Keratinocyte (primary cell): ENCODE results near the gene IGF2BP2. TPM values are rescaled to one million over a fixed set of nuclear protein-coding genes. Genes with fewer than 3 reads are reported as not detected.

Experiments
- DNase-seq: peaks from one replicate; pipeline ENCODE4 v3.0.0-alpha.2; 2011; ENCODE audit warnings: low read depth, missing footprints, low spot score
- FAIRE-seq: peaks from 2 replicates; lab custom pipeline; 2011; peaks lifted over from hg19 to GRCh38; lab: Jason Lieb, UNC
- H2AFZ ChIP-seq: 2 replicates; pipeline ENCODE4 v1.6.0; 2012; ENCODE audit warnings: low read length, control low read depth, inconsistent platforms; ENCODE audit not compliant: control insufficient read depth
- H3K27ac ChIP-seq: 2 replicates; pipeline ENCODE4 v1.5.1; 2011; ENCODE audit warnings: low read length; ENCODE audit not compliant: control insufficient read depth, insufficient read depth
- H3K27me3 ChIP-seq: 3 replicates; pipeline ENCODE4 v1.6.0; 2011; ENCODE audit warnings: low read length; ENCODE audit not compliant: control insufficient read depth, insufficient read depth; ENCODE audit errors: extremely low read depth
- H3K36me3 ChIP-seq, 2 experiments: 2 replicates in 1 of 2; 3 replicates in 1 of 2; pipeline ENCODE4 v1.5.1; 2011; ENCODE audit warnings: low read length in 2 of 2, mild to moderate bottlenecking in 1 of 2; ENCODE audit not compliant: control insufficient read depth in 2 of 2, insufficient read depth in 2 of 2; ENCODE audit errors: extremely low read depth in 1 of 2
- H3K4me1 ChIP-seq: 3 replicates; pipeline ENCODE4 v1.5.1; 2011; ENCODE audit warnings: low read length; ENCODE audit not compliant: control insufficient read depth, insufficient read depth; ENCODE audit errors: extremely low read depth
- H3K4me2 ChIP-seq: 3 replicates; pipeline ENCODE4 v1.6.0; 2011; ENCODE audit warnings: low read depth, low read length; ENCODE audit not compliant: control insufficient read depth, insufficient read depth; ENCODE audit errors: extremely low read depth
- H3K4me3 ChIP-seq, 3 experiments: fragments of 200-600 bp in 1 of 3; sonication (generic) in 1 of 3; 2 replicates in 2 of 3; 3 replicates in 1 of 3; pipeline ENCODE4 v1.5.1; 2011 to 2016; ENCODE audit warnings: low read length in 3 of 3, mild to moderate bottlenecking in 3 of 3, control low read depth in 2 of 3, inconsistent platforms in 1 of 3, low read depth in 1 of 3, mixed read lengths in 1 of 3, mixed run types in 1 of 3, moderate library complexity in 1 of 3; ENCODE audit not compliant: control insufficient read depth in 2 of 3, insufficient read depth in 2 of 3; ENCODE audit errors: extremely low read depth in 1 of 3
- H3K79me2 ChIP-seq: 2 replicates; pipeline ENCODE4 v1.6.0; 2012; ENCODE audit warnings: low read length; ENCODE audit not compliant: control insufficient read depth, insufficient read depth
- H3K9ac ChIP-seq: 3 replicates; pipeline ENCODE4 v1.6.0; 2011; ENCODE audit warnings: low read length; ENCODE audit not compliant: control insufficient read depth, insufficient read depth; ENCODE audit errors: extremely low read depth
- H3K9me1 ChIP-seq: 3 replicates; pipeline ENCODE4 v1.6.0; 2011; ENCODE audit warnings: low read length; ENCODE audit not compliant: control insufficient read depth, insufficient read depth; ENCODE audit errors: extremely low read depth
- H3K9me3 ChIP-seq: 2 replicates; pipeline ENCODE4 v1.5.1; 2012; ENCODE audit warnings: low read depth, low read length; ENCODE audit not compliant: control insufficient read depth
- H4K20me1 ChIP-seq: 3 replicates; pipeline ENCODE4 v1.6.0; 2011; ENCODE audit warnings: low read length; ENCODE audit not compliant: control insufficient read depth, insufficient read depth; ENCODE audit errors: extremely low read depth
- EZH2 ChIP-seq: IDR thresholded peaks from one replicate; pipeline ENCODE4 v1.6.1; 2012; ENCODE audit warnings: inconsistent platforms, mild to moderate bottlenecking, low read length, moderate library complexity
- dilution Hi-C: fragments of 300-500 bp; cut with MboI; formaldehyde crosslinking; loops from one replicate; pipeline ENCODE4 v1.7.0; 2020; ENCODE audit warnings: low sequenced_read_pairs; ENCODE audit not compliant: extremely low pct_ligation_motif_present
- polyA plus RNA-seq, 5 experiments: library from polyadenylated mRNA; depleted of rRNA in 3 of 5; stranded (reverse) in 3 of 5; stranded (forward) in 1 of 5; unstranded in 1 of 5; fragments of >200 nt; gene quantifications; 1 replicate in 1 of 5; 2 replicates in 3 of 5; 3 replicates in 1 of 5; pipeline versions ENCODE4 v1.2.1 to v1.2.3, GENCODE V29; 2011 to 2012; ENCODE audit warnings: missing spikeins in 2 of 5, low read depth in 1 of 5, low replicate concordance in 1 of 5
- TF ChIP-seq, protein P1 (sequence below), 3 experiments: IDR thresholded peaks in 1 of 3; conservative IDR thresholded peaks in 1 of 3; optimal IDR thresholded peaks in 1 of 3; 2 replicates in 2 of 3; 3 replicates in 1 of 3; pipeline versions ENCODE3 to v1.5.1; 2011; ENCODE audit warnings: low read length in 3 of 3, mild to moderate bottlenecking in 3 of 3, moderate library complexity in 2 of 3, control low read depth in 1 of 3, inconsistent platforms in 1 of 3; ENCODE audit not compliant: insufficient read depth in 2 of 3; ENCODE audit errors: extremely low read depth in 1 of 3

The IGF2BP2 gene
- polyA plus RNA-seq, 1 donor (not counting 4 experiments of a cell fraction or from before 2014, with no cell fraction given) = 21.2 TPM

DNA sequence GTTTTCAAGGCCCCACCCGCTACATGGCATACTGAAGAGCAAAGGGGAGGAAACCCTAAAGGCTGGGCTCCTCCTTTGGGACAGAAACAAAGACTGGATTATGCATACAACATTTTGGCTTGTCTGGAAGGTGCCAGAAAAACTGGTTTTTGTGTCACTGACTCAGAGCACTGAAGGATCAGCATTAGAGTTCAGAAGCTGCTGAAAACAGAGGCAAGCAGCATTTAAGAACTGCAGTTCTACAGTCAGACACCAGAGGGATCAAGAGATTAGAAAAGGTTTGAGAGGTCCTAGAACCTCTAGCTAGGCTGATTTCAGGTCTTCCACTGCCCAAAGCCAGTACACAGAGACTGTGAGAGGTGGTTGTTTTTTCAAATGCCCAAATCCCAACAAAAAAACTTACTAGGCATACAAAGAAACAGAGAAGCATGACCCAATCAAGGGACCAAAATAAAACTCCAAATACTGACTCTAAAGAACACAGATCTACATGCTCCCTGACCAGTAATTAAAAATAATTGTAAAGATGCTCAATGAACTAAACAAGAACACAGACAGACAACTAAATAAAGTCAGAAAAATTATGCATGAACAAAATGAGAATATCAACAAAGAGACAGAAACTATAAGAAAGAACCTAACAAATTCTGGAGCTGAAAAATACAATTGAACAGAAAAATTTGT, 147.6 kb downstream of the IGF2BP2 start:
- peak; percentile 98 for FAIRE-seq

DNA sequence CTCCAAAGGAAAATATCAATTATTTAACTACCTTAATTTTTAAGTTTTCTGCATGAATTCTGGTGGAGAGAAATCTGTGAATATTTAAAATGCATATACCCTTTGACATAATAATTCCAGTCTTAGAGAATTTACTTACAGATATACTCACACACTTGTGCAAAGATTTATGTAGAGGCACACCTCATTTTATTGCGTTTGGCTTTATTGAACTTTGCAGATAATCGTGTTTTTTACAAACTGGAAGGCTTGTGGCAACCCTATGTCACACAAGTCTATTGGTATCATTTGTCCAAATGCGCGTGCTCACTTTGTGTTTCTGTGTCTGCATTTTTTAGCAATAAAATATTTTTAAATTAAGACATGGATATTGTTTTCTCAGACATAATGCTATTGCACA, 157.3 kb downstream of the IGF2BP2 start:
- Histone ChIP-seq H3K9ac (no peak overlapping the region), H3K4me1 (no peaks in the 10 kb centered on the region), H3K36me3 (peaks cover 22 to 40% of the 10 kb centered on the region in 2 experiments), H3K79me2 (peaks cover 2% of the 10 kb centered on the region), H3K9me3 (no peaks in the 10 kb centered on the region), H3K9me1 (no peaks in the 10 kb centered on the region), H3K27me3 (no peaks in the 10 kb centered on the region), H3K4me3 (no peak overlapping the region), H4K20me1 (no peaks in the 10 kb centered on the region), H3K4me2 (no peak overlapping the region), H2AFZ (no peak overlapping the region), H3K27ac (no peak overlapping the region)
- TF ChIP-seq EZH2 = no peak
- TF ChIP-seq, protein P1, sequence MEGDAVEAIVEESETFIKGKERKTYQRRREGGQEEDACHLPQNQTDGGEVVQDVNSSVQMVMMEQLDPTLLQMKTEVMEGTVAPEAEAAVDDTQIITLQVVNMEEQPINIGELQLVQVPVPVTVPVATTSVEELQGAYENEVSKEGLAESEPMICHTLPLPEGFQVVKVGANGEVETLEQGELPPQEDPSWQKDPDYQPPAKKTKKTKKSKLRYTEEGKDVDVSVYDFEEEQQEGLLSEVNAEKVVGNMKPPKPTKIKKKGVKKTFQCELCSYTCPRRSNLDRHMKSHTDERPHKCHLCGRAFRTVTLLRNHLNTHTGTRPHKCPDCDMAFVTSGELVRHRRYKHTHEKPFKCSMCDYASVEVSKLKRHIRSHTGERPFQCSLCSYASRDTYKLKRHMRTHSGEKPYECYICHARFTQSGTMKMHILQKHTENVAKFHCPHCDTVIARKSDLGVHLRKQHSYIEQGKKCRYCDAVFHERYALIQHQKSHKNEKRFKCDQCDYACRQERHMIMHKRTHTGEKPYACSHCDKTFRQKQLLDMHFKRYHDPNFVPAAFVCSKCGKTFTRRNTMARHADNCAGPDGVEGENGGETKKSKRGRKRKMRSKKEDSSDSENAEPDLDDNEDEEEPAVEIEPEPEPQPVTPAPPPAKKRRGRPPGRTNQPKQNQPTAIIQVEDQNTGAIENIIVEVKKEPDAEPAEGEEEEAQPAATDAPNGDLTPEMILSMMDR (optimal IDR thresholded peaks at IDR 0.05 in 1 of 3, IDR thresholded peaks at IDR 0.05 in 1 of 3, conservative IDR thresholded peaks at IDR 0.05 in 1 of 3; ENCODE audit: extremely low read depth in 1 of 3, insufficient read depth in 2 of 3, low read length in 3 of 3) = no peak
- DNase-seq = no peak
- dilution Hi-C loops = no loop called here
- no peak for FAIRE-seq

More for the DNA sequence above, 147.6 kb downstream of the IGF2BP2 start:
- no peak for TF ChIP-seq EZH2
- TF ChIP-seq, protein P1 (optimal IDR thresholded peaks at IDR 0.05 in 1 of 3, IDR thresholded peaks at IDR 0.05 in 1 of 3, conservative IDR thresholded peaks at IDR 0.05 in 1 of 3; ENCODE audit: extremely low read depth in 1 of 3, insufficient read depth in 2 of 3, low read length in 3 of 3) = peak; percentile 53 to 85 (median 73)
- H3K36me3 ChIP-seq = peaks cover 23 to 25% of the 10 kb centered on the region in 2 experiments
- no peaks in the 10 kb centered on the region for H3K9me1 ChIP-seq
- no peak overlapping the region for H3K9ac ChIP-seq
- peaks cover 18% of the 10 kb centered on the region for H3K79me2 ChIP-seq
- no peak overlapping the region for H3K4me3 ChIP-seq
- H3K27ac ChIP-seq = no peak overlapping the region
- H3K4me1 ChIP-seq = peaks cover 7% of the 10 kb centered on the region
- H3K9me3 ChIP-seq = no peaks in the 10 kb centered on the region
- dilution Hi-C loops = no loop called here
- no peaks in the 10 kb centered on the region for H4K20me1 ChIP-seq
- peak; percentile 77 for DNase-seq
- H3K27me3 ChIP-seq = no peaks in the 10 kb centered on the region
- no peak overlapping the region for H3K4me2 ChIP-seq
- no peak overlapping the region for H2AFZ ChIP-seq
